TTC549 (cell line): ENCODE results near the gene SIAH1.
"Not testable (repeated sequence)": the region's sequence is repeated elsewhere in the genome, so short reads cannot be mapped to it uniquely, and the experiment has no call there.

ENCODE experiments used
- FAIRE-seq: peaks from 2 replicates; lab custom pipeline; 2012; peaks lifted over from hg19 to GRCh38; lab: Jason Lieb, UNC

SIAH1 gene

GRCh38 chr16:48393485-48394354 is 8.5 kb upstream of the SIAH1 start:
- no peak for FAIRE-seq

DNA sequence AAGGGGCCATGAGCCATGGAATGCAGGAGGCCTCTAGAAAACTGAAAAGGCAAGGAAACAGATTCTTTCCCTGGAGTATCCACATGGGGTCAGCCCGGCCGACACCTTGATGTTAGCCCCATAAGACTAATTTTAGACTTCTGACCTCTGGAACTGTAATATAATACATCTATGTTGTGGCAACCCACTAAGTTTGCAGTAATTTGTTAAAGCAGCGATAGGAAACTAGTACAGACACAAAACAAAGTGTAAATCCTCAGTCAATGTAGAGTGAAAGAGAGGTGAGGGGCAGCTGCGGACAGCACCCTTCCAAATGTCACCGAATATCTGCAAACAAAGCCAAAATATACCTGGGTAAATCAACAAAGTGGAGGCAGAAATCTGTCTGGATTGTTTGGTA is 7.2 kb upstream of the SIAH1 start:
- FAIRE-seq = no peak

DNA sequence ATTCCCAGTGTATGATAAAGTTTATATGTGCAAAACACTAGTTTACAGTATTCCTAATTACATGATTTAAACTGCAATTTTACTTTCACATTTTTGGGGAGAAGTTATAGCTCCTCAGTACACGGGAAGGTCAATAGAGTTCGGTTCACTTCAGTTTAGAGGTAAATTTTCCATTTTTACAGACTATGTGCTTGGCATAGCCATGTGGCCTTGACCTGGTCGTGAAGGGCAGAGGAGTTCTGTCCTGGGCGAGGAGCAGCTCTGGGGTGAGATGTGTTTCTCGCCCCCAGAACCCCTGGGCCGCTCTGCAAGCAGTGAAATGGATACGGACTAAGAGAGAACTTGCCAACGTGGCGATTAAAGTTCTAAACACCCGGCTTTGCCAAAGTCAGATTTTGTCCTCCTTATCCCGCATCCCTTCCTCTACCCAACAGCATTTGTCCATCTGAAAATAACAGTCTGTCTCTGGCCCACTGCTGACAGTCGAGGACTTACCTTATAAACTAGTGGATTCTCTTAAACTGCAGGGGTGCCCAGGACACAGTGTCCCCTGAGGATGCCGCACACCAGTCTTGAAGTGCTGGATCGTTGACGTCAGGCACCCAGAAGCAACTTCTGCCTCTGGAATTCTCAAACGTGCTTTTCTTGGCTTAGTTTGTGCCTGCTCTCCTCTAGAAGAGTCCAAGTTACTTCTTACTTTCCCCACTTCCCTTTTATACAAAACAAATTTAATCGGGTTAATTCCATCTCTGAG is 1.5 kb upstream of the SIAH1 start:
- FAIRE-seq = no peak

DNA sequence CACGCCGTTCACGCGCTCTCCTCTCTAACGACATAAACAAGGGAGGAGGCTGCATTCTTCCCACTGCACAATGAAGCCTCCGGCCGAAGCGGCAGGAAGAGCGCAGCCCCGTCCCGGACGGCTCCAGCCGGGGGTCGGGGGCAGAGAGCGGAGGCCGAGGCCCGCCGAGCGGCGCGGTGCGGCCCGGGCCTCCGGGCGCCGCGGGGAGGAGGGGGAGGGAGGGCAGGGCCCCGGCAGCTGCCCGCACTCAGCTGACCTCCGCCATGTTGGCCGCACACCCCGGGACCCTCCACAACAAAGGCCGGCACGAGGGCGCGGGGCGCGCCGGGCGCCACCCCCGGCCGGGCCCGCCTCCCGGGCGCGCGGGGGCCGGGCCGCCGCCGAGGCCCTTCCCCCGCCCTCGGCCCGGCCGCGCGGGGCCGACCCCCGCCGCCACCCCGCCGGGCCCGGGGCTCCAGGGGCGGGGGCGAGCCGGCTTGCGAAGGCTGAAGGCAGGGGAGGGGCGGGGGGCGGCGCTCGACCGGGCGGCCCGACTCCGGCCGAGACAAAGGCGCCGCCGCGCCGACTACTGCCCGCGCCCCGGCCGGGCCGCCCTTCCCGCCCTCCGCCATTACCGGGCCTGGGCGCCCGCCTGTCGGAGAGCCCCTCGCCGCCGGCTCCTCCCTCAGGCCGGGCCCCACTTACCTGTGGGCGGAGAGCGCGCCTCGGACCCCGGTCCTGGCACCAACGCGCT is 527 bp downstream of the SIAH1 start:
- FAIRE-seq = no peak

GRCh38 chr16:48383877-48384519 is 1.2 kb downstream of the SIAH1 start:
- no peak for FAIRE-seq

DNA sequence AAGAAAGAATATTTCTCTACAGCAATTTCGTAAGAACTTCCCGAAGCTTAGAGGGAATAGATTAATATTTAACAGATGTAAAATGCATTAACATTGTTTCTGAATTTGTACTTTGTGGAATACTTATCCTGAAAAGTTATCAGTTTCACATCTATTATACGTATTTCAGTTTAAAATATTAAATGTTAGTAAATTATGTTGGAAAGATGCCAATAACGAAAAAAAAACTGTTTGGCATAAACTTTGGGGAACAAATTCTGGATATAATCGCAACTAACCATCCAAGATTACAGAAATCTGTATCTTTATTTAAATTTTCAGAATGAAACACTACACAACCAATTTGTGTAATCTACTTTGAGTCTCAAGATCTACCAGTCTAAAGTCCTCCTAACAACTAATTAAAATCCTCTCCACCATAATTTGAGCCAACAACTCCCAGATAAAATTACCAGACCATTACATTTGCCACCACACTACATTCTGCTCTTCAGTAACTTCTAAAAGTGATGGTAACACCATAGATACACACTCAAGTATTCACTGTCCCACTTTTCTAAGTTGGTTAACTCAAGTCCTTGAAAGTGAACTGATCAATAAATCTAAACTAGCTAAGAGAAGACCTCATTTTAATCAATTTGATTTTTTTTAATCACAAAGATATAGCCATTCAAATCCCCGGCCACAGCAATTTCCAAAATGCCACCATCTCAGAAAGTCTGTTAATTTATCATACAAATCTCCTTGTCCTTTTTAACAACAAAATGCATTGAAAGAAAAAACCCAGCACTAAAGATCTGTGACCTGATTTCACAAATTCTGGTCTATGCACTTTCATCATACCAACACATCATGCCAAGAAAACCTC is 2.0 kb downstream of the SIAH1 start:
- no peak for FAIRE-seq

GRCh38 chr16:48382131-48382530 is 3.1 kb downstream of the SIAH1 start:
- no peak for FAIRE-seq

DNA sequence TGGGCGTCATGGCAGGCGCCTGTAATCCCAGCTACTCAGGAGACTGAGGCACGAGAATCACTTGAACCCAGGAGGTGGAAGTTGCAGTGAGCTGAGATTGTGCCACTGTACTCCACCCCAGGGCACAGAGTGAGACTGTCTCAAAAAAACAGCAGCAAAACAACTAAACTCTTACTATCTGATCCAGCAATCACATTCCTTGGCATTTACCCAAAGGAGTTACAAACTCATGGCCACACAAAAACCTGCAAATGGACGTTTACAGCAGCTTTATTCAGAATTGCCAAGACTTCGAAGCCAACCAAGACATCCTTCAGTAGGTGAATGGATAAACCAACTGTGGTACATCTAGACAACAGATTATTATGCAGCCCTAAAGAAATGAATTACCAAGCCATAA is 4.0 kb downstream of the SIAH1 start:
- FAIRE-seq = no peak

- FAIRE-seq = no peak
Measured at GRCh38 chr16:48378836-48379235, 6.4 kb downstream of the SIAH1 start.

DNA sequence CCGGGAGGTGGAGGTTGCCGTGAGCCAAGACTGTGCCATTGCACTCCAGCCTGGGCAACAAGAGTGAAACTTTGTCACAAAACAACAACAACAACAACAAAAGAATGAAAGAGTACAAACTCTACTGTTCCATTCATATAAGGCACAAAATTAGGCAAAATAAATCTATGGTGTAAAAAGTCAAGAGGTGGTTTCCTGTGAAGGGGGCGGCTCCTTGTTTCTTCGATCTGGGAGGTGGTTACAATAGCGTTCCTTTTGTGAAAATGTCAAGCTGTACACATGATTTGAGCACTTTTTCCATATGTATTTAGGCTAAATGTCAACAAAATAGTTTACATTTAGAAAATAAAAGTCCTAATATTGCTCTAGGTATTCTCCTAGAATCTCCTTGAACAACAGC is 6.9 kb downstream of the SIAH1 start:
- FAIRE-seq = no peak

DNA sequence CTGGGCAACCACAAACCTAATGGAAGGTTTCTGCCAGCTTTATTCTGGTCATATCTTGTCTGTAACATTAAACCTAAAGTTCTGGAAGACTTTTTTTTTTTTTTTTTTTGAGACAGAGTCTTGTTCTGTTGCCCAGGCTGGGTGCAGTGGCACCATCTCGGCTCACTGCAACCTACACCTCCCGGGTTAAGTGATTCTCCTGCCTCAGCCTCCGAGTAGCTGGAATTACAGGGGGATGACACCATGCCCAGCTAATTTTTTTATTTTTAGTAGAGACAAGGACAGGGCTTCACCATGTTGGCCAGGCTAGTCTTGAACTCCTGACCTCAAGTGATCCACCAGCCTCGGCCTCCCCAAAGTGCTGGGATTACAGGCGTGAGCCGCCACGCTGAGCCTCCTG is 7.9 kb downstream of the SIAH1 start:
- not testable (repeated sequence) for FAIRE-seq

GRCh38 chr16:48374255-48374654 is 11.0 kb downstream of the SIAH1 start:
- no peak for FAIRE-seq

DNA sequence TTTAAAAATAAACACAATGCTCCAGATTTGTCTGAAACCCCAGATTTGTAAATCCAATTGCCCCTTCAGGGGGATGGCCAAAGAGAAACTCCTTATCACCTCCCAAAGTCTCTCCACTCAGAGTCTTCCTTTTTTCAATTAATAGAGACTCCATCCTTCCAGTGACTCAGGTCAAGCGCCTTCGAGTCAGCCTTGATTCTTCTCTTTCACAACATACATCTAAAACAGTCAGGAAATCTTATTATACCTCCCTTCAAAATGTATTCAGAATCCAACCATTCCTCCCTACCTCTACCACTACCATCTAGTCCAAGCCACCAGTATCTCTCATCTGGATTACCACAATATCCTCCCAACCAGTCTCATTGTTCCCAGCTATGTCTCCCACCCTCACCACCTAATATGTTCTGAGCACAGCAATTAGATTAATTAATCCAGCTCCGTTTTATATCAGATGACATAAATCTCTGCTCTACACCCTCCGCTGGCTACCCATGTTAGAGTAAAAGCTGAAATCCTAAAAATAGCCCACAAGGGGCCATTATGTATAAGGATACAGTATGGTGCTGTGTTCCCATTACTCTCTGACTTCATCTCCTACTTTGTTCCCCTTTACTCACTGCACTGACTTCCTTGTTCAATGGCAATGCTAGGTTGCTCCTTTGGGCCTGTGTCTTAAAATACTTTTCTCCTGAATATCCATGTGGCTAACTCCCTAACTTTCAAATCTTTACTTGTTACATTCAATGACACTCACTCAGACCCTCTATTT is 11.8 kb downstream of the SIAH1 start:
- no peak for FAIRE-seq

DNA sequence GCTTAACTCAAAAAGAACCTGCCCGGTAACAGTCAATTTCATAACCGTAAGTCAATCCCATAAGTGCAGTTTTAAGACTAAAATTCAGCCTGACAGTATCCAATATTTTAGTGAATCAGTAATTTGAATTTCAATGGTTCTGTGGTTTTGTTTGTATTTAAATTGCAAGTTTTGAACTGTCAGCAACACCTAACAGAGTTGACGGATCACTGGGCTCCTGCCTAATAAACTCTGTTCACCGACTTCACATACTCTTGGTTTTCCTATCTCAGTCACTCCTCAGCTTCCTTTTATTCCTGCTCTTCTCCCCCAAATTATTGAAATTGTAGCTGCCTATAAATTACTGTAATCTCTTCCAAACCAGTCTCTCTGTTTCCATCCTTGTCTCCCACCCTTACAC is 12.5 kb downstream of the SIAH1 start:
- FAIRE-seq = no peak

- FAIRE-seq = no peak
Measured at GRCh38 chr16:48371393-48371780, 13.8 kb downstream of the SIAH1 start.

DNA sequence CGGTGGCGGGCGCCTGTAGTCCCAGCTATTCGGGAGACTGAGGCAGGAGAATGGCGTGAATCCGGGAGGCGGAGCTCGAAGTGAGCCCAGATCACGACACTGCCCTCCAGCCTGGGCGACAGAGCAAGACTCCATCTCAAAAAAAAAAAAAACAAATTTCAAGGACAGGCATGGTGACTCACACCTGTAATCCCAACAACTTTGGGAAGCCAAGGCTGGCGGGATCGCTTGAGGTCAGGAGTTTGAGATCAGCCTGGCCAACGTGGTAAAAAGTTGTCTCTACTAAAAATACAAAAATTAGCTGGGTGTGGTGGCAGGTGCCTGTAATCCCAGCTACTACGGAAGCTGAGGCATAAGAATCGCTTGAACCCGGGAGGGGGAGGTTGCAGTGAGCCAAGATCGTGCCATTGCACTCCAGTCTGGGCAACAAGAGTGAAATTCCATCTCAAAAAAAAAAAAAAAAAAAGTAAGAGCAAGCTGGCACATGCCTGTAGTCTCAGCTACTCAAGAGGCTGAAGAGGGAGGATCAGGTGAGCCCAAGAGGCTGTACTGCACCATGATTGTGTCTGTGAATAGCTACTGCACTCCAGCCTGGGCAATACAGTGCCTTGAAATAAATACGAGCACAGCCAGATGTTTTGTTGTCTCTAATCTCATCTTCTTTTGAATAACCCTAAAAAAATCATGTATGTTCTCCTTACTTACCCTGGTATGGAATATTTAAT is 14.4 kb downstream of the SIAH1 start:
- not testable (repeated sequence) for FAIRE-seq

GRCh38 chr16:48370229-48370628 is 15.0 kb downstream of the SIAH1 start:
- no peak for FAIRE-seq

GRCh38 chr16:48369765-48370164 is 15.4 kb downstream of the SIAH1 start:
- no peak for FAIRE-seq

GRCh38 chr16:48367441-48368049 is 17.7 kb downstream of the SIAH1 start:
- FAIRE-seq = no peak
